Tibial nerve (tissue), 4 donors: ENCODE measurements around the gene CHD2. TPM values are rescaled to one million over a fixed set of nuclear protein-coding genes. Genes with fewer than 3 reads are reported as not detected.
A peak's percentile ranks its signal among the peaks of the same experiment; 100 is the strongest.

ENCODE experiments used
- DNase-seq, 2 donors: peaks; one replicate each; pipeline ENCODE4 v3.0.0-alpha.2; 2019; ENCODE audit warnings: low spot score in 2 of 2
- H3K27ac ChIP-seq, 4 donors: fragments of 200-600 bp; sonication (generic) in 3 of 4; one replicate each; pipeline ENCODE4 v1.5.1; 2017 to 2019; ENCODE audit warnings: mild to moderate bottlenecking in 1 of 4
- H3K27me3 ChIP-seq, 2 donors: fragments of 200-600 bp; sonication (generic) in 1 of 2; one replicate each; pipeline versions ENCODE4 v1.5.1 to v1.6.0; 2017 to 2019
- H3K36me3 ChIP-seq, 3 donors: fragments of 200-600 bp; sonication (generic); one replicate each; pipeline ENCODE4 v1.5.1; 2018 to 2019
- H3K4me1 ChIP-seq, 4 donors: fragments of 200-600 bp; sonication (generic) in 3 of 4; one replicate each; pipeline ENCODE4 v1.5.1; 2017 to 2019
- H3K4me3 ChIP-seq, 4 donors: fragments of 200-600 bp; sonication (generic) in 3 of 4; one replicate each; pipeline ENCODE4 v1.5.1; 2017 to 2019; ENCODE audit warnings: mild to moderate bottlenecking in 1 of 4, moderate library complexity in 1 of 4
- H3K9me3 ChIP-seq, 4 donors: fragments of 200-600 bp; sonication (generic) in 3 of 4; one replicate each; pipeline ENCODE4 v1.5.1; 2017 to 2019
- CTCF ChIP-seq, 5 experiments: fragments of 200-600 bp in 3 of 5; fragments of 450-650 bp in 2 of 5; sonication (generic) in 3 of 5; IDR thresholded peaks; one replicate each; pipeline ENCODE4 v1.5.1; 2016 to 2019; ENCODE audit warnings: antibody characterized with exemption in 5 of 5, mild to moderate bottlenecking in 3 of 5, moderate library complexity in 2 of 5
- EP300 ChIP-seq, 2 donors: sonication (generic); formaldehyde crosslinking; IDR thresholded peaks; one replicate each; pipeline ENCODE4 v1.6.1; 2017; ENCODE audit warnings: antibody characterized with exemption in 2 of 2, mild to moderate bottlenecking in 1 of 2
- POLR2A ChIP-seq, 2 donors: fragments of 450-650 bp; IDR thresholded peaks; one replicate each; pipeline ENCODE4 v1.6.1; 2017; ENCODE audit warnings: antibody characterized with exemption in 2 of 2, mild to moderate bottlenecking in 2 of 2, moderate library complexity in 2 of 2
- WGBS, 2 donors: methylation state at CpG; one replicate each; pipeline ENCODE4 v1.1.5; 2018; 5-methylcytosine and 5-hydroxymethylcytosine counted together
- total RNA-seq, 4 donors: library from RNA; depleted of rRNA; stranded (reverse); fragments of >200 nt; gene quantifications; one replicate each; pipeline ENCODE4 v1.1.0, GENCODE V29; 2016

Gene CHD2
- 100 to 1,000 TPM in 2 of 4 donors, 10 to 100 TPM in 2; 96.5 to 133 (median 102) TPM for total RNA-seq

GRCh38 chr15:92899948-92900730, at the start of gene CHD2:
CHD2 (plus strand) TSS chr15:92900324; CDS start chr15:92901238, 914 bp downstream.
- Histone ChIP-seq H3K27me3 (no peaks in the 10 kb centered on the region), H3K36me3 (peaks cover 0 to 8% (median 0%) of the 10 kb centered on the region in 3 donors), H3K27ac (peak within 1 kb of the TSS; percentile 90 to 99 (median 98)), H3K4me1 (peaks cover 0 to 71% (median 35%) of the 10 kb centered on the region in 4 donors), H3K9me3 (no peaks in the 10 kb centered on the region), H3K4me3 (peak within 1 kb of the TSS; percentile 34 to 69 (median 64))
- 0 to 1% methylated on average over 15 of the region's 15 CpGs for WGBS, 2 donors
- peak in 1 of 2 donors; percentile 94 for TF ChIP-seq EP300 (IDR thresholded peaks at IDR 0.05)
- no peak for TF ChIP-seq CTCF (IDR thresholded peaks at IDR 0.05)
- TF ChIP-seq POLR2A (IDR thresholded peaks at IDR 0.05): peak; percentile 73 to 80
- DNase-seq: peak in 1 of 2 donors; percentile 61

- no peak overlapping the region for H3K4me3 ChIP-seq
- no peaks in the 10 kb centered on the region for H3K9me3 ChIP-seq
- H3K27ac ChIP-seq: no peak overlapping the region
- no peaks in the 10 kb centered on the region for H3K27me3 ChIP-seq
- no peak for DNase-seq
- no peak for TF ChIP-seq POLR2A (IDR thresholded peaks at IDR 0.05)
- TF ChIP-seq EP300 (IDR thresholded peaks at IDR 0.05): no peak
- TF ChIP-seq CTCF (IDR thresholded peaks at IDR 0.05): no peak
- H3K36me3 ChIP-seq: no peaks in the 10 kb centered on the region
- H3K4me1 ChIP-seq: no peaks in the 10 kb centered on the region
- WGBS, 2 donors: 66 to 69% methylated on average over 9 of the region's 9 CpGs
Observed at GRCh38 chr15:92853222-92853621, 46.9 kb upstream of the CHD2 start.

- 86 to 100% methylated on average over 1 of the region's 1 CpG for WGBS, 2 donors
- no peaks in the 10 kb centered on the region for H3K36me3 ChIP-seq
Observed at GRCh38 chr15:92861742-92862141, 38.4 kb upstream of the CHD2 start.

GRCh38 chr15:92864127-92864814, 35.9 kb upstream of the CHD2 start:
- Histone ChIP-seq H3K4me3 (no peak overlapping the region), H3K9me3 (peaks cover 0 to 11% (median 0%) of the 10 kb centered on the region in 4 donors), H3K4me1 (peaks cover 0 to 4% (median under 1%) of the 10 kb centered on the region in 4 donors), H3K27me3 (no peaks in the 10 kb centered on the region), H3K27ac (no peak overlapping the region), H3K36me3 (no peaks in the 10 kb centered on the region)
- WGBS, 2 donors: 69 to 84% methylated on average over 1 of the region's 1 CpG
- TF ChIP-seq CTCF (IDR thresholded peaks at IDR 0.05) (no peak), EP300 (IDR thresholded peaks at IDR 0.05) (no peak), POLR2A (IDR thresholded peaks at IDR 0.05) (no peak)
- DNase-seq: no peak

More at GRCh38 chr15:92861742-92862141, 38.4 kb upstream of the CHD2 start:
- Histone ChIP-seq H3K9me3 (peaks cover 0 to 11% (median 0%) of the 10 kb centered on the region in 4 donors), H3K27ac (no peak overlapping the region), H3K4me3 (no peak overlapping the region), H3K27me3 (no peaks in the 10 kb centered on the region), H3K4me1 (no peaks in the 10 kb centered on the region)
- no peak for TF ChIP-seq EP300 (IDR thresholded peaks at IDR 0.05)
- no peak for TF ChIP-seq CTCF (IDR thresholded peaks at IDR 0.05)
- no peak for TF ChIP-seq POLR2A (IDR thresholded peaks at IDR 0.05)
- DNase-seq: no peak
